ENCODE measurements around the gene ADIG. TPM values are rescaled to one million over a fixed set of nuclear protein-coding genes. Genes with fewer than 3 reads are reported as not detected.

ADIG gene
- total RNA-seq, 1 donor from 2014 or later, result not detected

DNA sequence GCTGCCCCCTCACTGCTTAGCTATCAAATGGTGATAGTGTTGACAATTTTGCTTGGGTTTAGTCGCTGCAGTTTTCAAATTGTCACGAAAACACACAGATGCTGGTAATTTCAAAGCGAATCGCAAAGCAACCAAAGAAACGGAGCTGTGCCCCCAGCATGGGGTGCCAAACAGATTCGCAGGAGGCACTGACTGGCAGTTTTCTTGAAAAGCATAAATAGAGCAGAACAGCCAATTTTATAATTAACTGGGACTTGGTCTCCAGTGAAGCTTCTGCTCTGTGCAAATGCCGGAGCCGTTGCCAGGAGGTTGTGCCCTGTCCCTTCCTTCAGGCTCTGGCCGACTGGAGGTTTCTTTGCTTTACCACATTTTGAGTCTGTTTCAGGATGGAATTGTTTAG, 39.4 kb downstream of the ADIG start:
- TF ChIP-seq, protein P1, sequence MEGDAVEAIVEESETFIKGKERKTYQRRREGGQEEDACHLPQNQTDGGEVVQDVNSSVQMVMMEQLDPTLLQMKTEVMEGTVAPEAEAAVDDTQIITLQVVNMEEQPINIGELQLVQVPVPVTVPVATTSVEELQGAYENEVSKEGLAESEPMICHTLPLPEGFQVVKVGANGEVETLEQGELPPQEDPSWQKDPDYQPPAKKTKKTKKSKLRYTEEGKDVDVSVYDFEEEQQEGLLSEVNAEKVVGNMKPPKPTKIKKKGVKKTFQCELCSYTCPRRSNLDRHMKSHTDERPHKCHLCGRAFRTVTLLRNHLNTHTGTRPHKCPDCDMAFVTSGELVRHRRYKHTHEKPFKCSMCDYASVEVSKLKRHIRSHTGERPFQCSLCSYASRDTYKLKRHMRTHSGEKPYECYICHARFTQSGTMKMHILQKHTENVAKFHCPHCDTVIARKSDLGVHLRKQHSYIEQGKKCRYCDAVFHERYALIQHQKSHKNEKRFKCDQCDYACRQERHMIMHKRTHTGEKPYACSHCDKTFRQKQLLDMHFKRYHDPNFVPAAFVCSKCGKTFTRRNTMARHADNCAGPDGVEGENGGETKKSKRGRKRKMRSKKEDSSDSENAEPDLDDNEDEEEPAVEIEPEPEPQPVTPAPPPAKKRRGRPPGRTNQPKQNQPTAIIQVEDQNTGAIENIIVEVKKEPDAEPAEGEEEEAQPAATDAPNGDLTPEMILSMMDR (IDR thresholded peaks at IDR 0.05), result no peak
- no peak overlapping the region for H3K4me3 ChIP-seq
- DNase-seq, result no peak
- no peak overlapping the region for H3K27ac ChIP-seq
- peaks cover 22% of the 10 kb centered on the region for H3K27me3 ChIP-seq (ENCODE audit: low read depth)
- no peak for ATAC-seq
- H3K4me1 ChIP-seq, result no peaks in the 10 kb centered on the region
- no peaks in the 10 kb centered on the region for H3K36me3 ChIP-seq
- H3K9me3 ChIP-seq, result no peaks in the 10 kb centered on the region
- intact Hi-C loops (cut with DNase I), result no loop called here

DNA sequence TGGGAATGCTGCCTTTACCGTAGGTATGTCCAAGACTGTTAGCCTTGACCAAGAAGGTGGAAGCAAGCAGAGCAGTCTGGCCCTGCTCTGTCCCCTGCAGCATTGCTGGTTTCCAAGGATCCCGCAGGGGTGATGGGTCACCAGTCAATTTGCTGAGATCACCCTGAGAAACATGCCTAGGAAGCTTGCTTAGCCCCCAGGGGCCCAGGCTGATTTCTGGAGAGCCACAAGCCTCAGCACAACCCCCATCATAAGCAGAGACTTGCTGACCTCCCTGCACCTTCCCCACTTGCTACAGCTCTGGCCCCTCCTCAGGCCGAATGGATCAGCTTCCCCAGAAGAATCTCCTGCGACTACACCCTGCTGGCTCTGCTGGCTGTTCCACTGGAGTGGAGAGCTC, 42.1 kb downstream of the ADIG start:
- Histone ChIP-seq H3K27me3 (ENCODE audit: low read depth) (peaks cover 6% of the 10 kb centered on the region), H3K27ac (no peak overlapping the region), H3K4me3 (no peak overlapping the region), H3K9me3 (no peaks in the 10 kb centered on the region), H3K4me1 (no peaks in the 10 kb centered on the region), H3K36me3 (no peaks in the 10 kb centered on the region)
- no peak for DNase-seq
- TF ChIP-seq, protein P1 (IDR thresholded peaks at IDR 0.05), result no peak
- intact Hi-C loops (cut with DNase I), result no loop called here
- no peak for ATAC-seq

DNA sequence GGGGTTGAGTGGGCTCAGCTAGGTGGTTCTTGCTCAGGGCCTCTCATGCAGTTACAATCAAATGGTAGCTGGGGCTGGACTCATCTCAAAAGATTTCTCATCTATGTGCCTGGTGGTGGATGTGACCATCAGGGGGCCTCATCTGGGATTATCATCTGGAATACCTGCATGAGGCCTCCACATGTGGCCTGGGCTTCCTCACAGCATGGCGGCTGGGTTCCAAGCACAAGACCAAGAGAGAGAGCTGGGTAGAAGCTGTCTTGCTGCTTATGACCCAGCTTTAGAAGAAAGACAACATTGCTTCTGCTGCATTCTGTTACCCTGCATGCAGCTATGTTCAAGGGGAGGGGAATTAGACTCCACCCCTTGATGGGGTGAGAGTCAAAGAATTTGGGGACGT, 43.1 kb downstream of the ADIG start:
- Histone ChIP-seq H3K4me1 (no peaks in the 10 kb centered on the region), H3K9me3 (no peaks in the 10 kb centered on the region), H3K27ac (no peak overlapping the region), H3K4me3 (no peak overlapping the region), H3K36me3 (no peaks in the 10 kb centered on the region), H3K27me3 (ENCODE audit: low read depth) (peaks cover 6% of the 10 kb centered on the region)
- TF ChIP-seq, protein P1 (IDR thresholded peaks at IDR 0.05), result no peak
- intact Hi-C loops (cut with DNase I), result no loop called here
- ATAC-seq, result no peak
- DNase-seq, result no peak

DNA sequence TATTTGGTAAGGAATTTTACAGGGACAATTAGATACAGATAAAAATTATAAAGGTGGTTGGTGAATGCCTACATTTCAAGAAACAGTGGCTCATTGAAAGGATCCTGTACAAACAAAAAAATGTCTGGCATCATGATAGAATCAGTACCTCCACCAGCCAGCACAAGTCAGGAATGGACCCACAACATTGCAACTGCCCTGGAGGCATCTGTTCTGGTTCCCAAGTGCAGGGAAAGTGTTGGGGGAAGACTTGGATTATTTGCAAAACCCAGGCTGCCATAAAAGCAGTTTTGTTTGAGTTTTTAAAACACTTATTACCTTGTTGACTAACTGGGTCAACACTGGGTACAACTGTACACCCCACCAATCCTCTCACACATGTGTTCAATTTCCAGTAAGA, 44.9 kb downstream of the ADIG start:
- TF ChIP-seq, protein P1 (IDR thresholded peaks at IDR 0.05), result no peak
- H3K9me3 ChIP-seq, result no peaks in the 10 kb centered on the region
- ATAC-seq (no peak), DNase-seq (no peak)
- H3K27ac ChIP-seq, result no peak overlapping the region
- H3K4me1 ChIP-seq, result no peaks in the 10 kb centered on the region
- H3K27me3 ChIP-seq (ENCODE audit: low read depth), result peaks cover 6% of the 10 kb centered on the region
- no peaks in the 10 kb centered on the region for H3K36me3 ChIP-seq
- no peak overlapping the region for H3K4me3 ChIP-seq
- intact Hi-C loops (cut with DNase I), result no loop called here

DNA sequence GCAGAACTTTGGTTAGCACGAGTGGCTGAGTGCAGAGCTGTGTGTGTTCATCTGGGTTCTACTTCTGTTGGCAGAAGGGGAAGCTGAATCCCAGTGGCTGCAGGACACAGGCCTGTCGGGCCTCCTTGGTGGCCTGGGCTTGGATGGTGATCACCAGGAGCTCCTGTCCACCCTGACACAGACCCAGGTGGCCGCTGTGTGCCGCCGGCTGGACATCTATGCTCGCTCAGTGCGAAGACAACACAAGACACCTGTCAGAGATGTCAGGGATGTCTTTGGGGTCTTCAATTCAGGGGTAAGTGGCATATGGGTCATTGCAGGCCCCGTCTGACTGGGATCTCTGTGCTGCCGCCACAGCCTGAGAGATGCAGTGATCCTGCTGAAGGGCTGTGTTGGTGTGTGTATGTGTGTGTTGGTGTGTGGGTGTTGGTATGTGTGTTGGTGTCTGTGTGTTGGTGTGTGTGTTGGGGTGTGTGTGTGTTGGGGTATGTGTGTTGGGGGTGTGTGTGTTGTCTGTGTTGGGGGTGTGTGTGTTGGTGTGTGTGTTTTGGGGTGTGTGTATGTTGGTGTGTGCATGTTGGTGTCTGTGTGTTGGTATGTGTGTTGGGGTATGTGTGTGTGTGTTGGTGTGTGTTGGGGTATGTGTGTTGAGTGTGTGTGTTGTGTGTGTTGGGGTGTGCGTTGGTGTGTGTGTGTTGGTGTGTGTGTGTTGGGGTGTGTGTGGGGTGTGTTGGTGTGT, 46.1 kb downstream of the ADIG start:
- Histone ChIP-seq H3K4me1 (no peaks in the 10 kb centered on the region), H3K4me3 (no peak overlapping the region), H3K36me3 (no peaks in the 10 kb centered on the region), H3K27ac (no peak overlapping the region), H3K9me3 (no peaks in the 10 kb centered on the region), H3K27me3 (ENCODE audit: low read depth) (peaks cover 6% of the 10 kb centered on the region)
- intact Hi-C loops (cut with DNase I), result no loop called here
- TF ChIP-seq, protein P1 (IDR thresholded peaks at IDR 0.05), result no peak
- ATAC-seq (no peak), DNase-seq (no peak)

All from lower lobe of right lung (tissue), 2 donors.